CD4-positive, alpha-beta T cell treated with Interleukin-17A for 1 hour (primary cell): ENCODE data around the gene CCDC106.

Experiments
- DNase-seq: peaks from one replicate; pipeline ENCODE4 v3.0.0-alpha.2; 2020

CCDC106 gene

DNA sequence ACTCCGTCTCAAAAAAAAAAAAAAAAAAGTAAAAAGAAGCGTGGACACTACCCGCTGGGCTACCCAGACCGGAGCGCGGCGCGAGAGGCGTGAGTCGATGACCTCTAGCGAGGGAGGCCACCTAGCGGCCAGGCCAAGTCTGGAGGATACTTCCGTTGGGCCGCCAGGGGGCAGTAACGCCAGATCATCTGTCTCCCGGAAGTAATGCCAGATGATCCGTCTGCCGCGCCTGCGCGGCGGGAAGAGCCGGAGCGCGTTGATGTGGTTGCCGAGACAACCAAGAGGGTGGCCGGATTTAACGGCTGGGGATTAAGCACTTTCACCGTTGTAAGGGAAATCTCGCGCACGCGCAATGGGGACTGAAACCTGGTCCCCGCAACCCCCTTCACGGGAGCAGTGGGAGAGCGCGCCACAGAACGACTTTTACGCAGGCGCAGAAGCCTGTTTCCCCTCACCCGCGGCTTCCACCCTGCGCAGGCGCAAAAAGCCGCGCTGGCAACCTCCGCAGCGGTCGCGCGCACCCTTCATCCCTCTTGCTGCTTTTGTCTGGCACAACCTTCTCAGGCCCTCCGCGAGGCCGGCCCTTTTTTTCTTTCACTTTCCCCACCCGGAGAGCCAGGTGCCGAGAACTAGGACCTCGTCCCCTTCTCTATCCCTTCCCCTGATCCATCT lies 5.8 kb downstream of the CCDC106 start:
- DNase-seq, result peak; percentile 99

DNA sequence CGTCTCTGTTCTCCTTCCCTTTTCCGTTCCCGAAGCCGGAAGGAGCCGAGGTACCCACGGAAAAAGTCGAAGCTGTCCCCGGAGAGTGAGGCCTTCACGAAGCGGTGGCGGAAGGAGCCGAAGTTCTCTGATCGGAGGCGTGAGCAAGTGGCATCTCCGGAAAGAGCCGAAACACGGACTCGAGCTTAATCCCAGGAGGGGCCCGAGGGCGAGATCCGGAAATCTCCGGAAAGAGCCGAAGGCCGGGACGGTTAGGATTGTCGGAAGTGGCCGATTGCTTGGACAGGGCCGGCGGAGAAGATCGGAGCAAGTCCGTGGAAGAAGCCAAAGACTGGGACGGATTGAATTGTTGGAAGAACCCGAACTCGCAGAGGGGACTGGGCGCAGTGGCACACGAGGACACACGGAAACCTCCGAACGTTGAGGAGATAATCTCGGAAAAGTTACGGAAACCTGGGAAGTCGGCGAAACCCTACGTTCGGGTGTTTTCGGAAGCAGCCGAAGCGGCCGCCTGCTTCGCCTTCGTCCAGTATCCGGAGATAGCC lies 6.4 kb downstream of the CCDC106 start:
- DNase-seq, result peak; percentile 99

DNA sequence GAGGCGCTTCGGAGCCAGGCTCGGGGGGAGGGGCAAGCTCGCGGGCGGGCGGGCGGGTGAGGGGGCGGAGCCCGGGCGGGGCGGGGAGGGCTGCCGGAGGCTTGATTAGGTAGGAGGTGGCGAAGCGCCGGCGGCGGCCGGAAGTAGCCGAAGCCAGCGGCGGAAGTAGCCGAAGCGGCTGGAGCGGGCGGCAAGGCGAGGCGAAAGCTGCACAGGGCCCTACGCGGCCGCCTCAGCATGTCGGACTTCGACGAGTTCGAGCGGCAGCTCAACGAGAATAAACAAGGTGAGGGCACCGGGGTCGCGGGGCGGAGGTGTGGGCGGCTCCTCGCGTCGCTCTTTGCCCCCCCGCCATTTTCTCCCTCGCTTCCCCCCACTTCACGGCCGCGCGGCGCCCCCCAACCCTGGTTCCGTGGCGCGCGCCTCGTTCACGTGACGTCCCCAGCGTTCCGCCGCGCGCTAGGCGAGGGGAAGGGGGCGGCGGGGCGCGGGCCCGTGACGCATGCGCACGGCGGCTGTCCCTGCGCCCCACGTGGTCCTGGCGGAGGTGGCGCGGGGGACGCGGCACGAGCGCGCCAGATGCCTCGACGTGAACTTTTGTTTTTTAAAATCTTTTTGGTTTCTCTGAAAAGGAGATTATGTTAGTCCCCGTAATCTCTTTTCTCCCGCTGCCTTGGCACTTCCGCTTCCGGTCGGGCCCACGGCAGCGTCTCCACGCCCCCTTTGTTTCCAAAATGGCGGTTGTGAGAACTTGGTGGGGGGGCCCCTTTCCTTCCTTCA lies 7.0 kb downstream of the CCDC106 start, which contains the start of gene U2AF2:
Gene U2AF2 (plus strand): TSS at position 168 of the 780 bp plus-strand sequence. CDS start 70 bp downstream, at position 238.
- DNase-seq, result peak; percentile 97

DNA sequence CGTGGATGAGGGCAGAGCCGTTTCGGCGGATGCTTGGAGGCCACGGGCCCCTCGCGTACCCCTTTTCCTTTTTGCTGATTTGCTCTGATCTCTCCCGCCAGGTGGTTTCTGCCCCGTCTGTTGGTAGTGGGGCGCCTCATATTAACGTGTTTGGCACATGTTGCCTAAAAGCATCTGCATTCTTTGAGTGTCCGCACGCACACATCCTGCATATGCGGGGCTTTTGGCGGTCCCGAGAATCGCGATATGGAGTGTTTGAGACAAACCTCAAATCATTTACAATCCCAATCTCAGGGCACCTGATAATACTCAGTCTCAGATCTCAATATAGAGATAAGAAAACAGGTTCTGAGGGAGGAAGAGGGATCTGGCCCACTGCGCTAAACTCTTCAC lies 7.6 kb downstream of the CCDC106 start:
- no peak for DNase-seq

DNA sequence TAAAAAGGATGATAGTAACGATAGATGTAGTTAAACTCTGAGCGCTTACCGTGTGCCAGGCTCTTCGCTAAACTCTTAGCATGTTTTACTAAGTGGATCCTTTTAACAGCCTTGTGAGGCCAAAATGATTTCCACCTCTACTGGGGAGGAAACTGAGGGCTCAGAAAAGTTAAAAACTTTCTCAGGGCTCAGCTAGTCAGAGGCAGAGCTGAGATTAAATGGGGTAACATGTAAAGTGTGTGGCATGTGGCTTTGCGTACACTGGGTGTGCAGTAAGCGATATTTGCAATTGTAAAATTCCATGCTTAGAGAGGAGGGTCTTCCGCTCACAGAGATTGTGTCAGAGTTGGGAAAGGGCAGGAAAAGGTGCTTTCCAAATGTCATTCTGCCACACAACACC lies 8.5 kb downstream of the CCDC106 start:
- no peak for DNase-seq

DNA sequence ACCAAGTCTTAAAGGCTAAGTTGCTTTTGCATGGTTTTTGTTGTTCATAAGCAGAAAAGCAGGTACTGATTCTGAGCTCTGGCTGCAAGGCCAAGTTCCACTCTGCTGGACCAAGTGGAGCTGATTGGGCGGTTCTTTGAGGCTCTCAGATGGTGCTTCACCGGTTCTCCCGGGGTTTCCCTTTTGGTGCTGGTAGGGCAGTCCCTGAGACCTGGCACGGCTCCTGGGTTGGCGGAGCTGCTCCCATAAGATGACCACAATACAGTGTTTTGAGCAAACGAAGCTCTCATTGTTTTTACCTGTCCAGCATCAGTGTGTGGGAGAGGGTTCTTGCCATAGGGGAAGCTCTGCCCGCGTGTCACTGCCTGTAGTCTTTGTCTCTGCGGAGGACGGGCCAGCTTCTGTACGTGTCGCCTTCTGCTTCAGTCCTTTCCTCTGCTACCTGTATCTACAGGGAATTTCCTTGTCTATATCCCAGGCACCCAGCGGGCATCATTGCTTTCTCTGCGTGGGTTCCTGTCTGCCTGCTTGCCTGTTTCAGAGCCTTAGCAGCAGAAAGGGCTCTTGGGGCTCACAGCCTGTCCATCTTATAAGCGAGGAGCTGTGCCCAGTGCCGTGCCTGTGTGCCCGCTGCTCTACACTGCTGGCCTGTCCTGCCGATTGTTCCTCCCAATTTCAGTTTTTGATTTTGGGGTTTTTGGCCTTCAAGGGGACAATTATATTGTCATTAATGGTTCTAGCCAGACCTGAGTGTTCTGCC lies 9.2 kb downstream of the CCDC106 start:
- DNase-seq, result no peak

DNA sequence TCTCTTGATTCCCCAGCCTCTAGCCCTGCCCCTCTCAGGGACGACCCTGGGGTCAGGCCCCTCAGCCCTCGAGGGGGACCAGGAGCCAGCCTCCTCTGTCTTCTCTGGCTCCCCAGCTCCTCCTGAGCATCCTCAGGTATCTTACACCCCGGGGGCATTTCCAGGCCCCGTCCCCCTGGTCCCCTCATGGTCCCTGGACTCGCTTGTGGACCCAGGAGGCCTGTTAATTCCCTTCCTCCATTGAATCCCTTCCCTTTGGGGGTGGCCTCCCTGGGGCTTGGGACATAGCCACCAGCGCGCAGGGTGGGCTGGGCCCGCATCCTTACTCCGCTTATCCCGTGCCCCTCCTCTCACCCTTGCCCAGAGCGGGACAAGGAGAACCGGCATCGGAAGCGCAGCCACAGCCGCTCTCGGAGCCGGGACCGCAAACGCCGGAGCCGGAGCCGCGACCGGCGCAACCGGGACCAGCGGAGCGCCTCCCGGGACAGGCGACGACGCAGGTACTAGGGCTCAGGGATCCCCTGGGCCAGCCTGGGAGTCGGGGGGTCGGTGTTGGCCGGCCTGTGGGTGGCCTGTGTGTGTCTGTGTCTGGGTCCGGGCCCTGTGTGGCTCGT lies 10.9 kb downstream of the CCDC106 start:
- DNase-seq, result no peak

DNA sequence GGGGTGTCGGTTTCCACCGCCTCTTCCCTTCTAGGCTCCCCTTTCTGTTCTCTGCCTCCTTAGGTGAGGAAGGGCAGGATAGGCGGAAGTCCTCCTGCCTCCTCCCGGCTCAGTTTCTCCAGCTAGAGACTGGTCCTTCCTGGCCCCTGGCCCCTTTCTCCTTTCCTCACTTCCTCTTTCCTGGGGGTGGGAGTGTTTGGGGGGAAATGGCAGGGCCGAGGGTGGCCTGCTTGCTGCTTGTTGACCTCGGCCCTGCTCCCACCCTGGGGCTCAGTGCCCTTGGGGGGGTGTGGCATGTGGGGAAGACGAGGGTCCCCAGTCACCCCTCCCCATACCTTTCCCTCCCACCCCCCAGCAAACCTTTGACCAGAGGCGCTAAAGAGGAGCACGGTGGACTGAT lies 11.8 kb downstream of the CCDC106 start:
- no peak for DNase-seq

DNA sequence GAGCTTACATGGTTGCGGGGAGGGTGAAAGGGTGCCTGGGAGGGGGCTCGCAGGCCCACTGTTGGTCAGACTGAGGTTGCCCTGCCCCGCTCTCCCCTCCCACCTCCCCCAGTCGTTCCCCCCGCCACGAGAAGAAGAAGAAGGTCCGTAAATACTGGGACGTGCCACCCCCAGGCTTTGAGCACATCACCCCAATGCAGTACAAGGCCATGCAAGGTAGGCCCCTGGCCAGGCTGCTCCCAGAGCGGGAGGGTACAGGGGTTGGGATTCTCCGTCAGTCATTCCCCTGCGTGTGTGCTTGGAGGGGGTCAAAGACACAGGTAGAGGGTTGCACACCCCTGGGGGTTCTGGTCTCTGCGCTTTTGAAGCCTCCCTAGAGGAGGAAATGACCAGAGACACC lies 12.4 kb downstream of the CCDC106 start:
- DNase-seq, result no peak

DNA sequence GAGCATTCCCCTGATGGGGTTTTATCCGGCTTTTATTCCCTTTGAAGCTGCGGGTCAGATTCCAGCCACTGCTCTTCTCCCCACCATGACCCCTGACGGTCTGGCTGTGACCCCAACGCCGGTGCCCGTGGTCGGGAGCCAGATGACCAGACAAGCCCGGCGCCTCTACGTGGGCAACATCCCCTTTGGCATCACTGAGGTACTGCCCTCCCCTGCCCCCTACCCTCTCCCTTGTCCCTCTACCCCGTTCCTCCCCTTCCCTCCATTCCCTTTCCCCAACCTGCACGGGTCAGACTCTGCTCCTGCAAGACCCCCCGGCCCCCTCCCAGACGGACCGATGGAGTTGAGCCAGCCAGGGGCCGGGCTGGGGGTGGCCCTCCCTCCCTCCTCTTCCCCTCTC lies 13.0 kb downstream of the CCDC106 start:
- DNase-seq, result no peak

DNA sequence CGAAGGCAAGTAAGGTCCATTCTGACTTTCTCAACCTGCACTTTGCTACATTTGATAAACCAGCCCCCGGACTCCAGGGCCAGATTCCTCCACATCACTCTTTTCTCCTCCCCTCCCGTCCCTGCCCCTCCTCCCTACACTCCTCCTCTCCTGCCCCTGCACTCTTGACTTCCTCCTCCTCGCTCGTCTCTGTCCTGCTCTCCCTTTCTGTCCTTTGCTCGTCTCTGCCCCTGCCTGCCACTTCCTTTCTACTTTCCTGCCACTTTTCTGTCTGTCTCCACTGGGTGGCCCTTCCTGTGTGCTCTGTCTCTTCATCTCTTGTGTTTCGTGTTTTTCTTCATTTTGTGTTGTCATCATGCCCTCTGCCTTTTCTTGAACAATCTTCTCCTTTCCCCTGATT lies 13.8 kb downstream of the CCDC106 start:
- DNase-seq, result no peak

DNA sequence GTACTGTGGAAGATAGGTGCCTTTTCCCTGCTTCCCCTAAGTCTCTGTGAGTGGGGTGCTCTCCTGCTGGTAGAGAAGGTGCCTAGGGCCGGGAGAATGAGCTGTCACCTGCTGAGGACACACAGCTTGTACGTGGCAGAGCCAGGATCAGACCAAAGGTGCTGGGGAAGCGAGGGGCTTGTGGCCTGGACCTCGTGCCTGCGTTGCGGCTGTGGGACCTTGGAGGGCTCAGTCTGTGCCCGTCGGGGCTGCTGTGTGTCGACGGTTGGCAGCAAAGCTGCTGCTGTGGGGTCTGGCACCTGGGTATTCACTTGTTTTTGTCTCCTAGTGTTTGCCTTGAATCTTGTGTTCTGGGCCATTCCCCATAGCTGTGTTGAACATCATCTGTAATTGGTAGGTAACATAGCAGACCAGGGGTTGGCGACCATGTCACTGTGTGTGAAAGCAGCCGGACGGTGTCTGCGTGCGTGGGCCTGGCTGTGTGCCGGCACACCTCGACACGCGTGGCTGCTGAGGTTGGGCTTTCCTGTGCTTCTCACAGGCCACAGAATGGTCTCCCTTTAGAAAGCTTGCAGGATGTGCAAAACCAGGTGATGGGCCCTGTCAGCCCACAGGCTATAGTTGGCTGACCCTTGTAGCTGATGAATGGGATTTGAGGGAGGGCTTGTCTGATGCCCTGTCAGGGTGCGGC lies 16.0 kb downstream of the CCDC106 start:
- DNase-seq, result no peak

DNA sequence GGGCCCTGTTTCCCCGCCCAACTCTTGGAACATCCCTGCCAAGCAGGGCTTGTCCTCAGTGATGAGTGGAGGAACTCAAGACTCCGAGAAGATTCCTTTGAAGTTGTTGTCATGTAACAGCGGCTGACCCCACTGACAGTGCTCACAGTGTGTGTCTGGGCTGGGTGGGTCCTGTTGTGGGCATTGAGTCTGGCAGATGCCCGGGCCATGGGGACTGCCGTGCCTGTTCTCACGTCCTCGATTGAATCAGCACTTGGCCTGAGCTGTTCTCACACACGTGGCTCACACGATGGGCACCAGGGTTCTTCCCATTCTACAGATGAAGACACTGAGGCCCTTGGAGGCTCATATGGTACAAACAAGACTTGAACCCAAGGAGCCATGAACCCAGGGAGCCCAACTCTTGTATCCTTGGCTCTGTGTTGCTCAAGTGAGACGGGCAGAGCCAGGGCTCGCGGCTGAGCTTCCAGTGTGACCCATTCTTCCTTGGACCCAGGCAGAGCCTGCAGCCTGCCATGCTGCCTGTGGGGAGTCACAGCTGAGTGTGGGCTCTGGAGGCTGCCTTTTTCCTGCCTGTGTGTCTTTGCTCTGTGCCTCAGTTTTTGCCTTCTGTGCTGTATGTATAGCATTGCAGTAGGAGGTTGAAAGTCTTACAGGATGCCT lies 18.5 kb downstream of the CCDC106 start:
- DNase-seq, result no peak

DNA sequence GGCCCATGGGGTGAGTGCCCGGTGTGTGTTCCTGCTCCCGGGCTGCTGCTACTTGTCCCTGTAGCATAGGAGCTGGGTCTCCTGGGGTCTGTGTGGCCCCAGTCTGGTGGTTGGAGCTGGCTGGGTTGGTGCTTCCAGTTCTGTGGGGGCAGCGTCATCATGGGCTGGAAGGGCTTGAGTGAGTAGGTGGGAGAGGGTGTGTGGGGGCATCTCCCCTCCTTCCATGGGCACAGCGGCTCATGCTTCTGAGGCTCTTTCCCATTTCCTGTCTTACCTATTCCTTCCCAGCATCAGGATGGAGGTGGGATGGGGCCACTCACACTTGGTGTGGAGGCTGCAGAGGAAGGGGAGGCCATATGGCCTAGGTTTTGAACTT lies 19.0 kb downstream of the CCDC106 start:
- no peak for DNase-seq

DNA sequence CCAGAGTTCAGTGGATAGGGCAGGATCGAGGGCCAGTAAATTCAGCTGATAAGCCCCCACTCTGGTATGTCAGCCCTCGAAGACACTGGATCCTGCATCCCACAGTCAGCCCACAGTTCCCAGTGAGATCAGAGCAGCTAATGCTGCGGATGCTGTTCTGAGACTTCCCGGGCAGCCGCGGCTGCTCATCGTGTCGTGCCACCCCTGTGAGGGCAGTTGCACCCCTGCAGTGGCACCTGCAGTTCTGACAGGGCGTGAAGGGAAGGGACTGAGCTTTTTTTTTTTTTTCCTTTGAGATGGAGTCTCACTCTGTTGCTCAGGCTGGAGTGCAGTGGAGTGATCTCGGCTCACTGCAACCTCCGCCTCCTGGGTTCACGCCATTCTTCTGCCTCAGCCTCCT lies 19.5 kb downstream of the CCDC106 start:
- DNase-seq, result no peak

DNA sequence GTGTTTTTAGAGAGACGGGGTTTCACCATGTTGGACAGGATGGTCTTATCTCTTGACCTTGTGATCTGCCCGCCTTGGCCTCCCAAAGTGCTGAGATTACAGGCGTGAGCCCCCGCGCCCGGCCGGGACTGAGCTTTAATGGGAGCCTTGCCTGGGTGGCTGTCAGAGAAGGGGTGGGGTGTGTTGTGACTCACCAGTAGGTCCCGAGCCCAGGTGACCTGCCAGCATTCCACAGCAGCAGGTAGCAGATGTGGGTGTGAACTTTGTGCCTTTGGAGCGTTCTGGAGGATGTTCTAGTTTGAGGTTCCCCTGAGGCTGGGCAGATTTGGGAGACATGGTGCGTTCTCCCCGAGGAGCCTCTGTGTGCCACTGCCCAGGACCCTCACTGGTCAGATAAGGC lies 19.9 kb downstream of the CCDC106 start:
- DNase-seq, result no peak

DNA sequence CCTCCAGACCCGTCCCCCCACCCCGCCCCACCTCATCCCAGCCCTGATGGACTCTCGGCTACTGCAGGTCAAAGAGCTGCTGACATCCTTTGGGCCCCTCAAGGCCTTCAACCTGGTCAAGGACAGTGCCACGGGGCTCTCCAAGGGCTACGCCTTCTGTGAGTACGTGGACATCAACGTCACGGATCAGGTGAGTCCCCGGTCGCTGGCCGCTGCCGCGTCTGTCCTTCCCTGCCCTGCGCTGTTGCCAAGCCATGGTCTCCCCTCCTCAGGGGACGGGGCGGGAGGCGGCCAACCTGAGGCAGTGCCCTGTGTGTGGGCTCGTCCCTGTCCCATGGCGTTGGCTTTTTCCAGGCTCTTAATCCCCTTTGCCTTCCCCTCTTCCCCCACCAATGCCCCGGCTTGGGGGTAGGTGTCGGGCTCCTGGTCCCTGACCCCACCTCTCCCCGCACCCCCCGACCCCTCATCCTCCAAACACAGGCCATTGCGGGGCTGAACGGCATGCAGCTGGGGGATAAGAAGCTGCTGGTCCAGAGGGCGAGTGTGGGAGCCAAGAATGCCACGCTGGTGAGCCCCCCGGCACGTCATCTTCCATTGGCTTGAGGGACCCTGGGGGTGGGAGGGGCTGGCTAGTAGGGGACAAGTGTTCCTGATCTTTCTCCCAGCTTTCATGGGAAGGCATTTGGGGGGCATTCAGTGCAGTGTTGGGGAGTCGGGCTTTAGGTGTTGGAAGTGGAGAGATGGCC lies 20.8 kb downstream of the CCDC106 start:
- no peak for DNase-seq

DNA sequence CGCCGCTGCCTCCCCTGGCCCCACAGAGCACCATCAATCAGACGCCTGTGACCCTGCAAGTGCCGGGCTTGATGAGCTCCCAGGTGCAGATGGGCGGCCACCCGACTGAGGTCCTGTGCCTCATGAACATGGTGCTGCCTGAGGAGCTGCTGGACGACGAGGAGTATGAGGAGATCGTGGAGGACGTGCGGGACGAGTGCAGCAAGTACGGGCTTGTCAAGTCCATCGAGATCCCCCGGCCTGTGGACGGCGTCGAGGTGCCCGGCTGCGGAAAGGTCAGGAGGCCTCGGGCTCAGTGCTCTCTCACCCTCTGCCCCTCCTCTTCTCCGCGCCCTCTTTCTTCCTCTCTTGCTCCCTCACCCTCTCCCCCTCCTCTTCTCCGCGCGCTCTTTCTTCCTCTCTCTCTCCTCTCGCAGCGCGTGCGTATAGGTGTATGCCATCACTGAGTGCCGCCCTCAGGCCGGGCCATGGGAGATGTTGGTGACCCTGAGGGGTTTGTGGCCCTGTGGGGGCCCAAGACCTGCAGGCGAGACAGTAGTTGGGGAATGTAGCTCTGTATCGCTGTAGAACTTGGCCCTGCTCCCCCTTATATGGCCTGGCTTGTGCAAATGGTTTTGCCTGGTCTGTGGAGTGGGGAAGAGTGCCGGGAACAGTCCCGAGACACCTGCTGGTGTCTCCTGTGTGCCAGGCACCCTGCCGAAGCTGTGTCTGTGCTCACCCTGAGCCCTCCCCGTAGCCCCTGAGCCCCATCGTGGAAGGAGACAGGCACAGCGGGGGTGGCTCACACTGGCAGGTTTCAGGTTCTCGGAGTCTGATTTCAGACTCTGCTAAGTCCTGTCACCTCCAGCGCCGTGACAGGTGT lies 21.6 kb downstream of the CCDC106 start:
- DNase-seq, result no peak

DNA sequence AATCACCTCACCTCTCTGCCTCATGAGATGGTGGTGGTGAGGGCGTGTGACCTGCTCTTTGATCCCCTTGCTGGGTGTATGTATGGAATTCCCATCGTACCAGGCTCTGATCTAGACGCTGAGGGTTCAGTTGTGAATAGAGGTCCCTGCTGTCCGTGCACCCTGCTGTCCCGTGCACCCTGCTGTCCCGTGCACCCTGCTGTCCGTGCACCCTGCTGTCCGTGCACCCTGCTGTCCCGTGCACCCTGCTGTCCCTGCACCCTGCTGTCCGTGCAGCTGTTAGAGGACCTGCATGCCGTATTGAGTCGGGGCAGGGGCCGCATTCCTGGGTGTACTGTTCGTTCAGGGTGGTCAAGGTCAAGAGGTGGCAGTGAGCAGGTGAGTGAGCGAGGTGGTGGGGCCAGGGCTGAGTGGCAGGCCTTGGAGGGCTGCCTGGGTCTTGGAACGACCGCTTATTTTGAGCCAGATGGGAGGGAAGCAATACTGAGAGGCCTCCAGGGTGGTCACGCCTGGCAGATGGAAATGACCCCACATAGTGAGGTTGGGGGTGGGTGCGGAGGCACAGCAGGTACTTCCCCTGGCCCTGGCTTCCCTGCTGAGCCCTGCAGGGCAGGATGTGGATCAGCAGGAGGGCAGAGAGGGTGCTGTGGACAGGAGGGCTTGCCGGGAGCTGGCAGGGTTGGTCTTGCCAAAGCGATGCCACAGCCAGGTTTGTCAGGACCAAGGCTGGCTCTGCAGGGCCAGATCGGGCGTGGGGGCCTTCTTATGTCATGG lies 22.5 kb downstream of the CCDC106 start:
- no peak for DNase-seq

DNA sequence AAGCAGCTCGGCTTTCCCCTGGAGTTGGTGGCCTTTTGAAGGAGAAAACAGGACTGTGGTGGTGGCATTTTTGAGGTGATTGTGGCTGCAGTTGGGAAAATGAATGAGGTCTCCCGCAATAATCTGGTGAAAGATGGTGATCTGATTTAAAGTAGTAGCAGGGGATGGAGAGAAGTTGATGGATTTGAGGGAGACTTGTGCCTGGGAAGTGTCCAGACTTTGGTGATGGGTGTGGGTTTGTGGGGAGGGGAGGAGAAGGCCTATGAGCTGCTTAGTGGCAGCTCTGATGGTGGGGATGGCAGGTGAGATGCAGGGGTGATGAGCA lies 23.0 kb downstream of the CCDC106 start:
- no peak for DNase-seq
